ENCODE results near the gene DBH.

DBH gene

DNA sequence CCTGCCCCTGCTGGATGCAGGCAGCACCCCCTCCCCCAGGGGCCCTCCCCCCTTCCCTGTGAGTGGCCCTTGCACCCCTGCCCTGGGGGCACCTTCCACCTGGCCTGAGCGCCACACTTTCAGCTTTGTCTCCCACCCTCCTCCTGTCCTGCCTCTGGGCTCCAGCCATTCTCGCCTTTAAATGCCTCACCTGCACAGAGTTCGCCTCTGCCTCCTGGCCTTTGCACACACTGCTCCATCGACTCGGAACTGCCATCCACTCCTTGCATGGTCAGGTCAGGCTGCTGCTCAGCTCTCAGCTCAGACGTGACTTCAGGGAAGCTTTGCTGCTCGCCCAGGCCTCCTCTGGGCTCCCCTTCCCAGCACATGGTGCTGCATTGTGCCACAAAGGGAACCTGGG lies 37.2 kb upstream of the DBH start:
- TF ChIP-seq, protein P1, sequence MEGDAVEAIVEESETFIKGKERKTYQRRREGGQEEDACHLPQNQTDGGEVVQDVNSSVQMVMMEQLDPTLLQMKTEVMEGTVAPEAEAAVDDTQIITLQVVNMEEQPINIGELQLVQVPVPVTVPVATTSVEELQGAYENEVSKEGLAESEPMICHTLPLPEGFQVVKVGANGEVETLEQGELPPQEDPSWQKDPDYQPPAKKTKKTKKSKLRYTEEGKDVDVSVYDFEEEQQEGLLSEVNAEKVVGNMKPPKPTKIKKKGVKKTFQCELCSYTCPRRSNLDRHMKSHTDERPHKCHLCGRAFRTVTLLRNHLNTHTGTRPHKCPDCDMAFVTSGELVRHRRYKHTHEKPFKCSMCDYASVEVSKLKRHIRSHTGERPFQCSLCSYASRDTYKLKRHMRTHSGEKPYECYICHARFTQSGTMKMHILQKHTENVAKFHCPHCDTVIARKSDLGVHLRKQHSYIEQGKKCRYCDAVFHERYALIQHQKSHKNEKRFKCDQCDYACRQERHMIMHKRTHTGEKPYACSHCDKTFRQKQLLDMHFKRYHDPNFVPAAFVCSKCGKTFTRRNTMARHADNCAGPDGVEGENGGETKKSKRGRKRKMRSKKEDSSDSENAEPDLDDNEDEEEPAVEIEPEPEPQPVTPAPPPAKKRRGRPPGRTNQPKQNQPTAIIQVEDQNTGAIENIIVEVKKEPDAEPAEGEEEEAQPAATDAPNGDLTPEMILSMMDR (IDR thresholded peaks at IDR 0.05; ENCODE audit: low read length, missing control alignments) = no peak
- no peak for DNase-seq (ENCODE audit: low read depth)
- H3K4me3 ChIP-seq (replicated peaks; ENCODE audit: low read depth, low read length) = no peak overlapping the region

DNA sequence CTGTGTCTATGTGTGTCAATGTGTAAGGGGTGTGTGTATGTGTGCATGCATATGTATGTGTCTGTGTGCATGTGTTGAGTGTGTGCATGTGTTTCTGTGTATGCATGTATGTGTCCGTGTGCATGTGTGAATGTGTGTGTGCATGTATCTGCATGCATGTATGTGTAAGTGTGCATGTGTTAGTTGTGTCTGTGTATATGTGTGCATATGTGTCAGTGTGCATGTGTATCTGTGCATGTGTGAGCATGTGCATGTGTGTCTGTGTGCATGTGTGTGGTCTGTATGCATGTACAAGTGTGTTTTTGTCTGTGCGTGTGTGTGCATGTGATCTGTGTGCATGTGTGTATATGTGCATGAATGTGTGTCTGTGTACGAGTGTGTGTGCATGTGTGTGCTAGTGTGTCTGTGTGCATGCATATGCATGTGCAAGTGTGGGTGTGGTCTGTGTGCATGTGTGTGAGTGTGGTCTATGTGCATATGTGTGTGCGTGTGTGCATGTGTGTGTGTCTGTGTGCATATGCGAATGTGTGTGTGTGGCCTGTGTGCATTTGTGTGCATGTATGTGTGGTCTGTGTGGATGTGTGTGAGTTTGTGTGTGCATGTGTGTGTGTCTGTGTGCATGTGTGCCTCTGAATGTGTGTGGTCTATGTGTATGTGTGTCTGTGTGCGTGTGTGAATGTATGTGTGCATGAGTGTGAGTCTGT lies 36.5 kb upstream of the DBH start:
- no peak for DNase-seq (ENCODE audit: low read depth)
- TF ChIP-seq, protein P1 (IDR thresholded peaks at IDR 0.05; ENCODE audit: low read length, missing control alignments) = no peak
- H3K4me3 ChIP-seq (replicated peaks; ENCODE audit: low read depth, low read length) = no peak overlapping the region

DNA sequence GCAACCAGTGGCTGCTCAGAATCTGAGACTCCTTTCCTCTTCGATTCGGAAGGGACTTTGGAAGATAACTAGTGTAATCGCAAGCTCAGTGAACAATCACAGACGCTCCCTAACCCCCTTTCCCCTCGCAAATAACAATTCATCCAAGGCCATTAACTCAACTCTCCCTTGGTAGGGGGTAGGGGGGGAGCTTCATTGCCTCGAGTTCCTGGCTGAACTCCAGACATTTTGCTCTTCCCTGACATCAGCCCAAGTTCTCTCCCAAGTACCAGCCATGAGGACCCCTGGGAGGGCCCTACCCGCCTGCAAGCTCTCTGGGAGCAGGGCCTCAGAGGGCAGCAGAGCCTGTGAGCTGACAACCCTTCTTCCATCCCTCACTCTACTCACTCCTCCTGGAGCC lies 35.4 kb upstream of the DBH start:
- no peak overlapping the region for H3K4me3 ChIP-seq (replicated peaks; ENCODE audit: low read depth, low read length)
- TF ChIP-seq, protein P1 (IDR thresholded peaks at IDR 0.05; ENCODE audit: low read length, missing control alignments) = no peak
- no peak for DNase-seq (ENCODE audit: low read depth)

DNA sequence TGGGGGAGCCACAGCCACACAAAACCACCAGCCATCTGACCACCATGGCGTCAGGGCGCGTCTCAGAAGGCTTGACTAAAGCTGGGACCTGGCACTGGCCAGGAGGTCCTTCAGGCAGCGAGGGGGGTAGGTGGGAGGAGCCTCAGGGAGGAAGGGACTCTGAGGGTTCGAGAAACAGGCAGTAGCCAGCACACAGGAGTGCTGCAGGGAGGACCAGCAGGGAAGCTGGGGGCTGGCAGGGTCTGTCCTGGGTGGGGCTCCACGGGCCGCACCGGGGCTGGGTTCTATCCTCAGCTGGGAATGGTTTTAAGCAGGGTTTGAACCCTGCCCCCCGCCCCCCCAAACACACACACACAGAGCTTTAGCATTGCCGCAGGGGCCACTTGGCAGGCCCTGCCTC lies 34.4 kb upstream of the DBH start:
- no peak overlapping the region for H3K4me3 ChIP-seq (replicated peaks; ENCODE audit: low read depth, low read length)
- no peak for DNase-seq (ENCODE audit: low read depth)
- TF ChIP-seq, protein P1 (IDR thresholded peaks at IDR 0.05; ENCODE audit: low read length, missing control alignments) = no peak

DNA sequence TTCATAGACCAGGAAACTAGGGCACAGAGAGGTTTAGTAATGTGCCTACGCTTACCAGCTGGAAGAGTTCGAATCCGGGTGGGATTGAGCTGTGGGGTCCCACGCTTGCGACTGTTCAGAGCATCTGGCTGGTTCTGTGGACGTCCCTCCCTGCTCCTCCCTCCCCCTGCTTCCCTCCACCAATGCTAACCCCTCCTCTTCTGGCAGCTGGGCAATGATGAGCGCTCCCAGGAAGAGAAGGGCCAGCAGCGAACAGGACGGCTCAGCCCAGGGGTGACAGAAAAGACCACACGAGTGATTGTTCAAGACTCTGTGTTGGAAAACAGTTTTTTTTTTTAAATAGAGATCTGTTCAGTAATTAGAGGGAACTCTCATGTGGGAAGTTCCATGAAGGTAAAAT lies 33.9 kb upstream of the DBH start:
- TF ChIP-seq, protein P1 (IDR thresholded peaks at IDR 0.05; ENCODE audit: low read length, missing control alignments) = no peak
- no peak for DNase-seq (ENCODE audit: low read depth)
- H3K4me3 ChIP-seq (replicated peaks; ENCODE audit: low read depth, low read length) = no peak overlapping the region

- H3K4me3 ChIP-seq (replicated peaks; ENCODE audit: low read depth, low read length) = no peak overlapping the region
- TF ChIP-seq, protein P1 (IDR thresholded peaks at IDR 0.05; ENCODE audit: low read length, missing control alignments) = no peak
These were observed 32.8 kb upstream of the DBH start for GRCh38 chr9:133603135-133603927.

More at GRCh38 chr9:133603135-133603927, 32.8 kb upstream of the DBH start:
- DNase-seq (ENCODE audit: low read depth) = no peak

Data from fibroblast of pulmonary artery (primary cell).